HS-5 (cell line): ENCODE data around the gene ALG12.

Experiments used
- DNase-seq: peaks from one replicate; pipeline ENCODE4 v3.0.0-alpha.2; 2012; ENCODE audit warnings: low read depth

The ALG12 gene

DNA sequence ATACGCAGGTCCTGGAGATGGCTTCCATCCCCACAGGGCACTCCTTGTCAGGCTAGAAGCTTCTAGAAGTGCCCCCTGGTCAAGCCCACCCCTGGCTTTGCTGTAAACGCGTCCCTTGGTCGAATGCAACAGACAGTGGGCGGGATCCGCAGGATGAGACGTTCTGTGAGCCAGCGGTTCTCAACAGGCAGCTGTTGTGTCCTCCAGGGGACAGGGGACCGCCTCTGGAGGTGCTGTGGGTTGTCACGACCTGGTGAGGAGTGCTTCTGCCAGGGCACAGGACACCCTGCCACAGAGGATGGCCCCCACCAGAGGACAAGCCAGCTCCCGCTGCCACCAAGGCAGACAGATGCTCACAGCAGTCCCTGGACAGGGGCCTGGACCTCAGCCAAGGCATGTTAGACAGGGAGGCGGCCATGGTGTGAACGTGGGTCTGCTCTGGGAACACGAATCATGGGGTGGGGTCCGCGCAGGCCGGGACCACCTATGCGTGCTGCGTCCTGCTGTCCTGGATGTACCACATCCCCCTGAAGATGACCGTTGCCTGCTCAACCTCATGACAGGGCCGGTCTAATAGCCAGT lies 11.8 kb upstream of the ALG12 start:
- DNase-seq, result no peak

DNA sequence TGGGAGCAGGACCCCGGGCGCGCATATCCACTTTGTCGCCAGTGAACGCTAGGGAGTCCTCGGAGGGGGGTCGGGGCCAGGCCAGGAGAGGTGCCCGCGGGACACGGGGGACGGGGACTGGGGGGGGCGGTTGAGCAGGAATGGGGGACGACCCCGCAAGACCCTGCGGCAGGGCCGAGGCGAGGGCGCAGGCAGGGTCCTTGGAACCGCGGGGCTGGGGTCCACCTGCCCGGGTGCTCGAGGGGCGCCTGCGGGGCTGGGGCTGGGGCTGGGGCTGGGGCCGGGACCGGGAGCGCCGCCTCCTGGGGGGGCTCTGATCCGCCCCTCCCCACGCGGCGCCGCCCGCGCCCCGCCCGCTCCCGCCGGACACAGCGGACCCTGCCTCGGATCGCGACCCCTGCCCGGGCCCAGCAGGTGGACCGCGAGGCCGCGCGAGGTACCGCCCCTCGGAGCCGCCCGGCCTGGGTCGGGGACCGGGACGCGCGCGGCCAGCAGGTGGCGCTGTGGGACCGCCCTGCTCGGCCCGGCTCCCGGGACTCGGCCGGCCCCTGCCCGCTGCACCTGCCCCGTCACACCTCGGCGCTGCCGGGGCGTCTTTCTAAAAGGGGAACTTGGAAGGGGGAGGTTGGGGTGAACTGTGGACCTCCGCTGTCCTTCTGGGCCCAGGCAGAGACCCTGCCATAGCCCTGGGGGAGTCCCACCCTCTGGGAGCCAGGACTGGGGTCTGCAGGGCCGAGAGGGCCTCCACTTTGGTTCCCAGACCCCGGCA lies 11.2 kb upstream of the ALG12 start:
- no peak for DNase-seq

DNA sequence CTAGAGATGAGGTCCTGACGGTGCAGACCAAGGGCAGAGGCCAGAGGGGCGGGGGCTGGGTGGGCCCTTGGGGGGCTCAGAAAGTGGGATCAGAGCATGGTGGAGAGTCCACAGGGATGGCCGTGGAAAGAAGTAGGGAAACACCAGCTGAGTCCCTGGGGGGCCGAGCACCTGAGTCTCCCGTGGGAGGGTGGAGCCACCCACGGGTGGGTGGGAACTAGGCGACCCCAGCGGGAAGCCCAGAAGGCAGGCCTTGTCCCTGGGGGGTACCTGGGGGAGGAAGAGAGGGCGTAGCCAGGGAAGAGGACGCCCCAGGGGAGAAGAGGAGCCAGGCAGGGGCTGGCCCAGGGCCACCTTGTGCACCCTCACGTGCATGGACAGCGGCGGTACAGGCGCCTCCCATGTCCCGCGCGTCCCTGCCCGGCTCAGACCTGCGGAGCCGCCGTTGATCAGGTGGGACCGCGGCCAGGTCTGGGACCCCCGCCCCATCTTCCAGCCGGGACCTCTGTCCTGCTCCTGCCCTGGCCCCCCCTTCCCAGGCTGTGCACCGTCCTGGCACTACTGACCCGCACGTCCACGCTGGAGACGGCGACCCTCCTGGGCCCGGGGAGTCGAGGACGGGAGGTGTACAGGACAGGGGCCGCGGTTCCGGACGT lies 10.4 kb upstream of the ALG12 start:
- no peak for DNase-seq

DNA sequence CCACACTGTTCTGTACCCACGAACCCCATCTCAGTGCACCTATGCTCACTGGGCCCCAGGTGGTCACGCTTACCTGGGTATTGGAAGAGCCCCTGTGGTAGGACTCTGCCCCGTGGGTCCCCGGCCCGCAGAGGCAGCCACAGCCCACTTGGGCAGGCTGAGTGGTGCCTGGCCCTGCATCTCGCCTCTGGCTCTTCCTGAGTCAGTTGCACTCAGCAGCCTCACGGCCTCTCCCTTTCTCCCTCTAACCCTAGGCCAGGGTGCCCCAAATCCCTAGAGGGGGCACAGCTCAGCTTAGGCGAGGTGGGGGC lies 9.9 kb upstream of the ALG12 start:
- no peak for DNase-seq

DNA sequence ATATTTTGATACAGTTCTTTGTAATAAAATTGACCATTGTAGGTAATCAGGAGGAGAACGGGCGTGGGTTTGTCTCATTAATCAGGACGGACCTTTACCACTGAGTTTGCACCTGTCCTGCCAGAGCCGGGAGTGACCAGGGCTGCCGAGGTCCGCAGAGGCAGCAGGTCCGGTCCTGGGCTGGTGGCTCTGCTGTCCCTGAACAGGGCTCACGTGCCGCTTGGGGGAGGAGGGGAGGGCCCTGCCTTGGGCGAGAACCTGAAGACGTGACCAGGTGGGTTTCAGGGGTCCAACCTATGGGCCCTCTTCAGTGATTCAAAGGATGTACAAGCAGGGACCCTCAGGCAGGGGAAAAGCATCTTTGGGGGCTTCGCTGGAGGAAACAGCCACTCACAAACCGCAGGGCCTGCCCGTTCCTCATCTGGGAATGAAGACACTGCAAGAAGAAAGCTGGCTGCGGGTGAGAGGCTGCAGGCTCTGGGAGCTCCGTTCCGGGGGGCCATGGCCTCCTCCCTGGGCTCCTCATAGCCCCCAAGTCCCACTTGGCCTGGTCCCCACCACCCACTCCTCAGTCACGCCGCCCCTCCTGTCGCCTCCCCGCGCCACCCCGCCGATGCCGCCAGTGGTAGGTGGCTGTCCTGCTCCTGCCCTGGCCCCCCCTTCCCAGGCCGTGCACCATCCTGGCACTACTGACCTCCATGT lies 9.4 kb upstream of the ALG12 start:
- DNase-seq, result no peak

DNA sequence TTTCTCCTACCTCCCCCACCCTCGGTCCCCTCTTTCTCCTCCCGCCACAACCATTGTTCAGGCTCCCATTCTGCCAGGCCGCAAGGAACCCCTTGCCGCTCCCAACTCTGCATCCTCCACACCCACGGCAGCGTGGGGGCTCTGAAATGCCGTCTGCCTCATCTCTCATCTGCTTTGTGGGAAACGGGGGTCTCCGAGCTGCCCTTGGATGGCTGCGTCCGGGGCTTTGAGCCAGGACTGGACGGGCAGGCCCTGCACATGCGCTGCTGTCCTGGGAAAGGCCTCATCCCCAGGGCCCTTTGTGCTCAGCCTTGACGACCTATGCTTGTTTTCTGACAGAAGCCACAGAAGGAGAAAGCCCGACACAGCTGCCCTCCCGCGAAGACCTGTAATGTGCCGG lies 8.7 kb upstream of the ALG12 start:
- no peak for DNase-seq

DNA sequence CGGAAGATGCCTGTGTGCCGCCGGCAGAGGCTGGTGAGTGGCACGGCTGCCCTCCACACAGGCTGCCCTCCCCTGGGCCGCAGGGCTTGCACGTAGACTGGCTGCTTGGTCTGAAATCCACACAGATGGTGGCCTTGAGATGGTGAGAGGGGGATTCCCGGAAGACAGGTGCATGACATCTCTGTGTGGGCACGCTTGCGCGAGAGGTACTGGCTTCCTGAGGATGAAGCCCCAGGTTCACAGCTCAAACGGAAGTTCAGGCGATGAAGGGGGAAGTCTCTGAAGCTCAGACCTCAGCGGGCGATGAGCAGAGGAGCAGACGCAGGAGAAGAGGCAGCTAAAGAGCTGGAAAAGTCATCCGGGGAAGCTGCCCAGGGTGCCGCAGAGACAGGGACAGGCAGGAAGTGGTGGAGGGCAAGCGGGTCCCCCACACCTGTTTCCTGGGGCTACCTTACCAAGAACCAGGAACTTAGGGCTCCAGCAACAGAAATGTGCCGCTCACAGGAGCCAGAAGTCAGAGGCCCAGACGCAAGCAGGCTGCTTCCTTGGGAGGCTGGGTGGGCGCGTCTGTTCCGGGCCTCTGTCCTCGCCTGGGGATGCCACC lies 7.4 kb upstream of the ALG12 start:
- DNase-seq, result no peak

DNA sequence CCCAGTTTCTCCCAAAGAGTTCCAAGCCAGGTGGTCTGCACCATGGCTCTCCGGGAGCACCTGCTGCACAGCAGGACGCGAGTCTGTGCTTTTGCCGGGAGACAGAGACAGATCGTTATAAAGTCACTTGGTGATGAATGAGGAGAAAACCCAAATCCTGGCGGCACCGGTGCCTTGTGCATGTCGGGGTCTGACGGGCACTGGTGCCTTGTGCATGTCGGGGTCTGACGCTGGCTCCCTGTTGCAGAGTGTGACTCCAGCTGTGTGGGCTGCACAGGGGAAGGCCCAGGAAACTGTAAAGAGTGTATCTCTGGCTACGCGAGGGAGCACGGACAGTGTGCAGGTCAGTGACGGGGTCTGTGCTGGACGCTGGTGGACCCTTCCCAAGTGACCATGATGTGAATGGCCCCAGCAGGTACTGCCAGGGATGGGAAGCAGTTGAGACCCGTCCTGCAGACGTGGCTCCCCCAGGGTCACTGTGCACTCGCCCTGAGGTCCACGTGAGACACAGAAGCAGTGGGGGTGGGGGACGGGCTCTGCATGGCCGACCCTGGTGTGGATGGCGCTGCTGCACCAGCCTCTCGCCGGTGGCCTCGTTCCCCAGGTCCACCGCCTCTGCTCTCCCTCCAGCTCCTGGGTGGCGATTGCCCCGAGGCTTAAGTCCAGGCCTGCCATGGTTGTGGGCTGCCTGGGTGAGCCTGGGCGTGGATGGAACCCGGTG lies 6.0 kb upstream of the ALG12 start:
- DNase-seq, result no peak

DNA sequence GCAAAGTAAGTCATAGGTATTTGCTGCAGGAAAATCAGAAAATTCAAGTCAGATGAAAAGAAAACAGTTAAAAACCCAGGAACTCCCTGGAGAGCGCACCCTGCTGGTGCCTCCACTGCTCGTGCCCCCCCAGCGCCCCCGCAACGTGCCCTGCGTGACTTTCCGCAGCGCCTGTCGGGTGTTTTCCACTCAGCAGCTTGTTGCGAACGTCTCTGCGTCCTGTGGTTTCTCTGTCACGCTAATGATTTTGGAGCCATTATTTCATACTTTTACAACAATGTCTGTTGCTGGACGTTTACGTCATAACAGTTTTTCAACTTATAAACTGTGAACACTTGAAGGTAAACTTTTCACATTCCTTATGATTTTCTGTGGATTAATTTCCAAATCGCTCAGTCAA lies 5.2 kb upstream of the ALG12 start:
- DNase-seq, result no peak

DNA sequence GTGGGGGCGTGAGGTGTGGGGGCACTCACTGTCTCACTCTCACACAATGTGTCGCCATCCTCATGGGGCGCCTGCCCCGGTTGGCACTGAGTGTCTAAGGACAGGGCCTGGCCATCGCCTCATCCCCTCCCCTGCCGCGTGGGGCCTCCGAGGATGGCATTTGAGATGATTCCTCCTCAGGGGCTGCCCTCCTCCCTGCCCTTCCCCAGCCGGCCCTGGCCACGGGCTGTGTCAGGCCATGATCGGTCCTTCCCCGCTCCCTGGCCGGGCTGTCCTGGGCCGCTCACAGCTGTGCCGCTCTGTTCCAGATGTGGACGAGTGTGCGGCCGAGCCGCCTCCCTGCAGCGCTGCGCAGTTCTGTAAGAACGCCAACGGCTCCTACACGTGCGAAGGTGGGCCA lies 4.7 kb upstream of the ALG12 start:
- DNase-seq, result no peak

DNA sequence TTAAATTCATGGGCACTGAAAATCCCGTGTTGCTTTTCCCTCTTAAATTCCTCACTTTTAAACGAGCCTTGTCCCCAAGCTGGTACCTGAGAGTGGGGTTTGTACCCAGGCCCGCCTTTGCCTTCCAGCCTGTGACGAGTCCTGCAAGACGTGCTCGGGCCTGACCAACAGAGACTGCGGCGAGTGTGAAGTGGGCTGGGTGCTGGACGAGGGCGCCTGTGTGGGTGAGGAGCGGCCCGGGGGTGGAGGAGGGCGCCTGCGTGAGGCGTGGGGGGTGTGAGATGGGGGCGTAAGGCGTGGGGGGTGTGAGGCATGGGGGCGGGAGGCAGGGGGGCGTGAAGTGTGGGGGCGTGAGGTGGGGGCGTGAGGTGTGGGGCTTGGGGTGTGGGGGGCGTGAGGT lies 4.2 kb upstream of the ALG12 start:
- DNase-seq, result no peak

DNA sequence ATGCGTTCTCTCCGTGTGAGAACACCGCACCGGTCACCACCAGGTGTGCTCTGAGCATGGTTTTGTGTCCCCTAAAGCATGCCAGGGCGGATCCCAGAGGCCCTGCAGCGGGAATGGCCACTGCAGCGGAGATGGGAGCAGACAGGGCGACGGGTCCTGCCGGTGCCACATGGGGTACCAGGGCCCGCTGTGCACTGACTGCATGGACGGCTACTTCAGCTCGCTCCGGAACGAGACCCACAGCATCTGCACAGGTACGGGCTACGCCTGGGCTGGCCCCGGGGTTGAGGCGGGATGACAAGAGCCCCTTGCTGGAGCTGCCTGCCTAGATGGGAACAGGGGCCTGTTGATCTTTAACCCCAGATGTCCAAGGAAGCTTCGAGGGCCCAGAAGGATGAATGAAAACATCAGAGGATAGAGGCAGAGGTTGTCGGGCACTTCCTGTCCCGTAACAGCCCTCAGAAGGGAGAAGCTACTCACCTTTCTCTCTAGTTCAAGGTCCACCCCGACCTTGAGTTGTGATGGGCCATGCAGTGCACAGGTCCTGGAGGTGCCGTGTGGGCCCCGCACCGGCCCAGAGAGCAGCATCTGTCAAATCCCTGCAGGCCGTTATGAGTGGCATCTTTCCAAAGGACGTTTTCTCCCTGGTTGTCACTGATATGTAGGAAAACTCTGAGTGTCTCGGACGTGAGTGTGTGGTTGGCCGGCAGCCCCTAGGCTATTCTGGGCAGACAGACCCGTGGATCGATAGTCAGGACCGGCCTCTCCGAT lies 3.5 kb upstream of the ALG12 start:
- no peak for DNase-seq

DNA sequence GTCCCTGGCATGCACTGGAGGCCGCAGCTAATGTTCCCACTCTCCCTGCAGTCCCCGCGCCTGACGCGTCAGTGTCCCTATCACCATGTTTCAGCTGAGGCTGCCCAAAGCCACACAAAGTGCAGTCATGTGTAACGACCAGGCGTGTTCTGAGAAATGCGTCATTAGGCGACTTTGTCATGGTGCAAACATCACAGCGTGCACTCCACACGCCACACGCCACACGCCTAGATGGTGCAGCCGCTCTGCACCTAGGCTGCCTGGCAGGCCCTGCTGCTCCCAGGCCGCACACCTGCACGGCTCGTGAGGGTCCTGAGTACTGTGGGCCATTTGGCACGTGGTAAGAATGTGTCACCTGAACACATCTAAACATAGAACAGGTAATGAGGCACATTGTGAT lies 2.6 kb upstream of the ALG12 start:
- DNase-seq, result no peak

DNA sequence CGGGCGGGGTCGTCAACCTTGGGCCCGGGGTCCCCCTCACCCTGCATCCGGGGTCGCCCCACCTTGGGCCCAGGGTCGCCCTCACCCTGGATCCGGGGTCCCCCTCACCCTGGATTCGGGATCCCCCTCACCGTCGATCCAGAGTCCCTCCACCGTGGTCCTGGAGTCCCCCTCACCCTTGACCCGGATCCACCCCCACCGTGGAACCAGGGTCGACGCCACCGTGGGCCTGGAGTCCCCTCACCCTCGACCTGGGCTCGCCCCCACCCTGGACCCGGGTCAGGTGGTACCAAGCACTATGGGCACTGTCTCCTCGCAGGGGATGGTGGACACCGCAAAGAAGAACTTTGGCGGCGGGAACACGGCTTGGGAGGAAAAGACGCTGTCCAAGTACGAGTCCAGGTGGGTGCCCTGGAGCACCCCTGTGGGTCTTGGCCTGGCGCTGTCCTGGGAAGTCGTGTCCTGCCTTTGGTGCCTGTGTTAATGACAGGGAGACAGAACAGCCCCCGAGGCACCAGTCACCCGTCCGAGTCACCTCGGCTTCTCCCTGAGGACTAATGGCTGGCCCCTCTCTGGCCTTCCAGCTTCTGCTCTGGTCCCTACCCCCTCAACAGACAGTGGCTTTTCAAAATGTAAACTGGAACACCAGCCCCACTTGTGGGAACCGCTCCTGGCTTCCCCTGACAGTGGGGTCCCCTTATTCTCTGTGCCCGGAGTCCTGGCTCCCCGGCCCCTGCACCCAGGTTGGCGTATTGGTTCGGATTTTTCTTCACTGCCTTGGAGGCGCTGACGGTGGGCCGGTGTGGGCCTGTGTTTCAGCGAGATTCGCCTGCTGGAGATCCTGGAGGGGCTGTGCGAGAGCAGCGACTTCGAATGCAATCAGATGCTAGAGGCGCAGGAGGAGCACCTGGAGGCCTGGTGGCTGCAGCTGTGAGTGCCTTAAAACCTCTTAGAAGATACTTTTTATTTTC lies 958 bp upstream of the ALG12 start:
- DNase-seq, result no peak

DNA sequence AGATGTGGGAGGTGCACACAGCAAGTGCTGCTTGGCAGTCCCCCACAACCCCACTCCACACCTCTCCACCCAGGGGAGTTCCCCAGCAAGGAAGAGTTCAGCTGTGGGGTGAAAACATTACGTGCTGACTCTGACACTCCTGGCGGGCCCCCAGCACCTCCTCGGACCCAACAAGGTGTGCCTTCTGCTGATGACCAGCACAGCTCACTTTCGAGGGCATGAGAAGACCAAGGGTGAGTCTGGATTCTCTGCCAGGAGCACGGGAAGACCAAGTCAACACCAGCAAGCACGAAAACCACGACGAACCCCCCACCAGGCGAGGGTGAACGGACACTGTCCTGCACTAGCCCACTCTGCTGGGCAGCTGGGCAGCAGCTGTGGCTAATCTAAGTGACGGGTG lies 1.4 kb downstream of the ALG12 start:
- no peak for DNase-seq

DNA sequence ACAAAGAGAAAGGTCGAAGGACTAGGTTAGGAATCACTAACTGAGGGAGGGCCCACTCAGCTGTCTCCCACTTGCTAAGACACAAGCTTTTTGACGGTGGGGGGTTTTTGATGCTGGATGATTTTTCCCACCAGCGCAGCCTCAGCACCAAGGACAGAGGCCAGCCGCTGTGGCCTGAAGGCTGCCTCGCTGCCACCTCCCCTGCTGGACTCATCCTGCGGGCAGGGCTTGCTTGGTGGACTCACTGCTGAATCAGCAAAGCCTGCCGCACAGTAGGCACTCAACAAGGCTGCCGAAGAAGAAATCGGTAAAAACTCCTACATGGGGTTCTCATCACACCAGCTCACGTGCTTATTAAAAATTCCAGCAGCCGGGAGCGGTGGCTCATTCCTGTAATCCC lies 2.6 kb downstream of the ALG12 start:
- no peak for DNase-seq

DNA sequence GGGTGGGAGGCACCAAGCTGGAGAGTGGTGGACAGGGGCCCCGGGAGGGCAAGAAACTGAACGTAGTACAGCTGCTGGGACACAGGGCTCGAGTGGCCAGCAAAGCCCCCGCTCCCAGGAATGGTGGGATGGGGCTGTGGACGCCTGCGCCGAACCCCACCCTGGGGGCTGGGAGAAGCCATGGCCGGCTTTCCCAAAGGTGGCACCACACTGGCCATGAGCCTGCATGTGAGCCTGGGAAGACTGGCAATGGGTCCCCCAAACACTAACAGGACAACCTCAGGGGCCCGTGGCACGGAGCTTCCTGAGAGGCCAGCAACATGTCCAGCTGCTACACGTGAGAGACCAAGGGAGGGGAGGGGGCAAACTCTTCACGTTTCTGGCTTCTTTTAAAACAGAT lies 4.0 kb downstream of the ALG12 start:
- no peak for DNase-seq

DNA sequence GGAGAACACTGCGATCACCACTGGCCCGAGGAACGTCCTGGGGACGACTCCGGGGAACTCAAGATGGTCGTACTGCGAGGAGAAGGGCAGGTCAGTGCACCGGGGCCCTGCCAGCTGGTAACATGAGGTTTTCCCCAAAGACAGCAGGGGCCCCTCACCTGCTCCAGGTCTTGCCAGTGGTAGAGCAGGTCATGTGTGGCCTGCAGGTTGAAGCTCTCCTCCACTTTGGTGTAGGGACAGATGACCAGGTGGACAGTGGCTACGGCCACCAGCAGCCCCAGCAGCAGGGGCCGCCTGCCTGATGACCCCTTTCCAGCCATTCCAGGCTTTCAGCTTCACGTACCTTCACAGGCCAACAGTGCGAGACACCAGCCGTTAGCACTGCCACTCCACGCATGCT lies 4.8 kb downstream of the ALG12 start:
- DNase-seq, result no peak

DNA sequence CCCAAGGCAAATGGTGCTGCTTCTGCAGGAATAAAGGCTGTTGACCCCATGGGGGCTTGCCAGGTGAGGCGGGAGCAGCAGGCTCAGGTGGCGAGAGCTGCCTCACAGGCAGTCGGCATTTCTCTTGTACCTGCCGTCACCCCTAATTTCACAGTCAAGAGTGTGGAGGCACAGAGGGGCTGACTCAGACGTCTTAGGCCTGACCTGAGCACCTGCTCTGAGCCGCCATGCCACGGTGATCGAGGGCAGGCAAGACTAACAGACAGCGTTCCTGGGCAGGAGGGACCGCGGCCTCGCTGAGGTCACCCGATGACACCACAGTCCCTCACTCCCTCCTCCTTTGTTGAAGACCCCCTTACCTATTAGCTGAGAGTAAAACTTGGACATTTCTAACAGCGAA lies 5.2 kb downstream of the ALG12 start:
- DNase-seq, result no peak
